ENCODE data around the gene GET4. TPM values are rescaled to one million over a fixed set of nuclear protein-coding genes. Genes with fewer than 3 reads are reported as not detected.

Gene GET4
- total and polyA plus RNA-seq, 2 experiments from 2014 or later: 48.3 to 102 TPM

DNA sequence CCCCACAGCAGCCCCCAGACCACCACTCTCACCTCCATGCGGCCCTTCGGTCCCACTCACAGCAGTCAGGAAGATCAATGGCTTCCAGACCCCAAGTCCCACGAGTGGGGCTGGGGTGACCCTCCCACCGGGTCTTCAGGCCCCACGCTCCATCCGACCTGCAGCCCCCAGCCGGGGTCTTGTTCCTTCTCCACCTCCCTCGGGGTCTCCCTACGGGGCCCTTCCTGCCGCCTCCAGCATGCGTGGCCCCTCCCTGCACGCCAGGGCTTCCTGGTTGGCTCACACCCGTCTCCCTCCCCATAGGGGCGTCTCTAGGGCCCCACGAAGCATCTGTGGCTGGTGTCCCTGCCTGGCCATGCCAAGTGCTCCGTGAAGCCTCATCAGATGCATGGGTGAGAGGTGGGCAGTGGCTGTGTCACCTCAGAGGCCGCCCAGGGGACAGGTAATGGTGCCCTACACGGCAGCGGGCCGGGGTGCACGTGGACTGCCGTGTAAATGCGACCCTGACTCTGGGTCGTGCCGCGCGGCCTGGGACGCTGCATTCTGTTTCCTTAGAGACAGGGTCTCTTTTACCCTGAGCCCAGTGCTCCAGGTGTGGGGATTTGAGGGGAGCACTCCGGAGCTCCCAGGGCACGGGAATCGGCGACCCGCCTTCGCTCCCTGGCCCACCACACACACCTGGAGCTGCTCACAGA, 58.3 kb downstream of the GET4 start:
- no peaks in the 10 kb centered on the region for H3K27me3 ChIP-seq
- no peaks in the 10 kb centered on the region for H3K9me3 ChIP-seq (ENCODE audit: low read depth)
- H3K9me2 ChIP-seq (replicated peaks; ENCODE audit: insufficient read depth): no peaks in the 10 kb centered on the region
- H3K36me3 ChIP-seq (replicated peaks; ENCODE audit: insufficient read depth, low read depth): no peaks in the 10 kb centered on the region
- no peak overlapping the region for H2AFZ ChIP-seq
- H3K4me1 ChIP-seq (ENCODE audit: insufficient read depth): no peaks in the 10 kb centered on the region
- no peak overlapping the region for H3K4me3 ChIP-seq
- WGBS (ENCODE audit: low lambda C conversion rate, missing lambda C conversion rate): 95% methylated on average over 34 of the region's 34 CpGs
- no peak overlapping the region for H3K4me2 ChIP-seq
- no peaks in the 10 kb centered on the region for H4K20me1 ChIP-seq (ENCODE audit: insufficient read depth, poor library complexity, severe bottlenecking)
- DNase-seq (ENCODE audit: low spot score): no peak
- H3K27ac ChIP-seq: no peak overlapping the region
- no peak for TF ChIP-seq EZH2 (IDR thresholded peaks at IDR 0.05; ENCODE audit: borderline replicate concordance)
- no peak for TF ChIP-seq EZH2phosphoT487 (IDR thresholded peaks at IDR 0.05; ENCODE audit: low read depth, severe bottlenecking, unreplicated experiment)
- TF ChIP-seq, protein P1, sequence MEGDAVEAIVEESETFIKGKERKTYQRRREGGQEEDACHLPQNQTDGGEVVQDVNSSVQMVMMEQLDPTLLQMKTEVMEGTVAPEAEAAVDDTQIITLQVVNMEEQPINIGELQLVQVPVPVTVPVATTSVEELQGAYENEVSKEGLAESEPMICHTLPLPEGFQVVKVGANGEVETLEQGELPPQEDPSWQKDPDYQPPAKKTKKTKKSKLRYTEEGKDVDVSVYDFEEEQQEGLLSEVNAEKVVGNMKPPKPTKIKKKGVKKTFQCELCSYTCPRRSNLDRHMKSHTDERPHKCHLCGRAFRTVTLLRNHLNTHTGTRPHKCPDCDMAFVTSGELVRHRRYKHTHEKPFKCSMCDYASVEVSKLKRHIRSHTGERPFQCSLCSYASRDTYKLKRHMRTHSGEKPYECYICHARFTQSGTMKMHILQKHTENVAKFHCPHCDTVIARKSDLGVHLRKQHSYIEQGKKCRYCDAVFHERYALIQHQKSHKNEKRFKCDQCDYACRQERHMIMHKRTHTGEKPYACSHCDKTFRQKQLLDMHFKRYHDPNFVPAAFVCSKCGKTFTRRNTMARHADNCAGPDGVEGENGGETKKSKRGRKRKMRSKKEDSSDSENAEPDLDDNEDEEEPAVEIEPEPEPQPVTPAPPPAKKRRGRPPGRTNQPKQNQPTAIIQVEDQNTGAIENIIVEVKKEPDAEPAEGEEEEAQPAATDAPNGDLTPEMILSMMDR (IDR thresholded peaks at IDR 0.05; ENCODE audit: poor library complexity): no peak
- no peaks in the 10 kb centered on the region for H3K79me2 ChIP-seq

DNA sequence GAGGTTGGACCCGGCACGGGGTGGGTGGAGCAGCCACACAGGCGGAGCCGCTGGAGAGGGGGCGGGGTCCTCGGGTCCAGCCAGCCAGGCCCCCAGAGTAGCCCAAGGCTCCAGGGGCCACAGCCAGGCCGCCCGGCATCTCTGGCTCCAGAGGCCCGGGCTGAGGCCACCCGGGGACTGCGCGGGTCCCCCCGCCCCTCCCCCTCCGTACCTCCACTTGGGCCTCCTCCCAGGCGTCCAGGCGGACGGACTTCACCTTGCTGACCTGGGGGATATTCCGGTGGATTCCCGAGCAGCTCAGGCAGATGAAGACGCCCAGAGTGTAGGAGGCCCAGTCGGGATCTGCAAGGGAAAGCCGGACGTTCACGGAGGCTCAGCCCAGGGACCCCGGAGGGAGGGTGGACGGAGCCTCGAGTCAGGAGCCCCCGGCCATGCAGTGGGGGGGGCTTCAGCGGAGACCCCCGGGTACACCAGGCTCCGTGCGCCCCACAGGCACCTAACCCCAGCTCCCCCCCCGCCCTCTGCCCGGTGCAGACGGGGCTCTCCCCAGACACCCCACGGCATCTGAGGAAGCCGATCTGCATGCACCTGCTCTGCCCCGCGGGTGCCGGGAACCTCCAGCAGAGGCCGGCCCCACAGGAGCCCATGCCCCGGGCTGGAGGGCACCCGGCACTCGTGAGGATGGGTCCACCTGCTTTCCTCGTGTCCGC, 59.0 kb downstream of the GET4 start:
- Histone ChIP-seq H4K20me1 (ENCODE audit: insufficient read depth, poor library complexity, severe bottlenecking) (no peaks in the 10 kb centered on the region), H2AFZ (no peak overlapping the region), H3K9me3 (ENCODE audit: low read depth) (no peaks in the 10 kb centered on the region), H3K79me2 (no peaks in the 10 kb centered on the region), H3K27ac (no peak overlapping the region), H3K36me3 (replicated peaks; ENCODE audit: insufficient read depth, low read depth) (no peaks in the 10 kb centered on the region), H3K27me3 (no peaks in the 10 kb centered on the region), H3K9me2 (replicated peaks; ENCODE audit: insufficient read depth) (no peaks in the 10 kb centered on the region), H3K4me1 (ENCODE audit: insufficient read depth) (no peaks in the 10 kb centered on the region), H3K4me2 (no peak overlapping the region), H3K4me3 (no peak overlapping the region)
- WGBS (ENCODE audit: low lambda C conversion rate, missing lambda C conversion rate): 94% methylated on average over 14 of the region's 46 CpGs
- peak; percentile 5 for DNase-seq (ENCODE audit: low spot score)
- no peak for TF ChIP-seq EZH2 (IDR thresholded peaks at IDR 0.05; ENCODE audit: borderline replicate concordance)
- TF ChIP-seq EZH2phosphoT487 (IDR thresholded peaks at IDR 0.05; ENCODE audit: low read depth, severe bottlenecking, unreplicated experiment): no peak
- TF ChIP-seq, protein P1 (IDR thresholded peaks at IDR 0.05; ENCODE audit: poor library complexity): no peak

DNA sequence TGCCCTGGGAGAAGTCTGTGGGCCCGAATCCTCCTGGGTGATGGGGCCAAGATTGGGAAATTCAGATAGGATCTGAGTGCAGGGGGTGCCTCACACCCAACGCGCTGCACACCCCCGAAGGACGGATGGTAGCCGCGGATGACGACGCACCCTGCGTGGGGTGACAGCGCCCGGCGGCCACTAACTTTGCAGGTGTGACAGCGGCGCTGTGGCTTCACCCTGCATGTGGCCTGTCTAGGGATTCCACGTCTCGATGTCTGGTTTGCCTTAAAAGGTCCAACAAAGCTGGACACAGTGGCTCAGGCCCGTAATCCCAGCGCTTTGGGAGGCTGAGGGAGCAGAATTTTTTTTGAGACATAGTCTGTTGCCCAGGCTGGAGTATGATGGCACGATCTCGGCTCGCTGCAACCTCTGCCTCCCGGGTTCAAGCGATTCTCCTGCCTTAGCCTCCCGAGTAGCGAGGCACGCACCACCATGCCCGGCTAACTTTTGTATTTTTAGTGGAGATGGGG, 59.6 kb downstream of the GET4 start:
- 94% methylated on average over 27 of the region's 28 CpGs for WGBS (ENCODE audit: low lambda C conversion rate, missing lambda C conversion rate)
- DNase-seq (ENCODE audit: low spot score): no peak
- H3K36me3 ChIP-seq (replicated peaks; ENCODE audit: insufficient read depth, low read depth): no peaks in the 10 kb centered on the region

More for the DNA sequence above, 59.6 kb downstream of the GET4 start:
- H3K4me2 ChIP-seq: no peak overlapping the region
- no peak overlapping the region for H3K27ac ChIP-seq
- no peaks in the 10 kb centered on the region for H4K20me1 ChIP-seq (ENCODE audit: insufficient read depth, poor library complexity, severe bottlenecking)
- no peaks in the 10 kb centered on the region for H3K4me1 ChIP-seq (ENCODE audit: insufficient read depth)
- no peaks in the 10 kb centered on the region for H3K9me3 ChIP-seq (ENCODE audit: low read depth)
- no peak overlapping the region for H3K4me3 ChIP-seq
- TF ChIP-seq EZH2phosphoT487 (IDR thresholded peaks at IDR 0.05; ENCODE audit: low read depth, severe bottlenecking, unreplicated experiment): no peak
- TF ChIP-seq, protein P1 (IDR thresholded peaks at IDR 0.05; ENCODE audit: poor library complexity): no peak
- no peaks in the 10 kb centered on the region for H3K79me2 ChIP-seq
- H3K27me3 ChIP-seq: no peaks in the 10 kb centered on the region
- no peak overlapping the region for H2AFZ ChIP-seq
- H3K9me2 ChIP-seq (replicated peaks; ENCODE audit: insufficient read depth): no peaks in the 10 kb centered on the region

Measured in hepatocyte (in vitro differentiated cells).